ENCODE results near the gene KHK. TPM values are rescaled to one million over a fixed set of nuclear protein-coding genes. Genes with fewer than 3 reads are reported as not detected.

Gene KHK
- total RNA-seq, 1 donor from 2014 or later = 2.9 TPM

DNA sequence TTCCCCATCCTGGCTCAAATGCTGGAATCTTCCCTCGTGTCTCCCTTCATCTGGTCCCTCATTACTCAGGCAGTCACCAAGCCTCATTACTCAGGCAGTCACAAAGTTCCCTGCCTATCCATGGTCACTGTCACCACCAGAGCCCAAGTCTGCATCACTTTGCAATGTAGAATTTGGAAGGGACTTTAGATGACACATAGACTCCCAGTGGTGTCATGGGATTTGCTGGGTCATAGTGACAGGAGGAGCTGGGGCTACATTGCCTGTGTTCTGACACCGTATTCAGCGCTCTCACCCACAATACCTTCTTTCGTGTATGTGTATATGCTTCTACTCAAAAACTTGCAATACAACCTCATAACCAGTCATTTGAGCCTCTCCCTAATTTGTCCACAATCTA lies 10.2 kb upstream of the KHK start:
- intact Hi-C loops (cut with micrococcal nuclease) = no loop called here
- TF ChIP-seq CTCF (IDR thresholded peaks at IDR 0.05; ENCODE audit: borderline replicate concordance) = no peak
- Histone ChIP-seq H3K36me3 (no peaks in the 10 kb centered on the region), H3K4me1 (peaks cover 69% of the 10 kb centered on the region), H3K9me3 (replicated peaks) (no peaks in the 10 kb centered on the region), H3K27ac (replicated peaks) (peak overlapping the region; percentile 93), H3K27me3 (ENCODE audit: low read depth) (no peaks in the 10 kb centered on the region), H3K4me3 (no peak overlapping the region)
- DNase-seq = no peak

GRCh38 chr2:27077231-27077630 lies 9.3 kb upstream of the KHK start:
- intact Hi-C loops (cut with micrococcal nuclease) = no loop called here
- Histone ChIP-seq H3K27me3 (ENCODE audit: low read depth) (no peaks in the 10 kb centered on the region), H3K4me3 (no peak overlapping the region), H3K4me1 (peaks cover 72% of the 10 kb centered on the region), H3K27ac (replicated peaks) (peak overlapping the region; percentile 93), H3K36me3 (no peaks in the 10 kb centered on the region), H3K9me3 (replicated peaks) (no peaks in the 10 kb centered on the region)
- TF ChIP-seq CTCF (IDR thresholded peaks at IDR 0.05; ENCODE audit: borderline replicate concordance) = no peak
- DNase-seq = no peak

DNA sequence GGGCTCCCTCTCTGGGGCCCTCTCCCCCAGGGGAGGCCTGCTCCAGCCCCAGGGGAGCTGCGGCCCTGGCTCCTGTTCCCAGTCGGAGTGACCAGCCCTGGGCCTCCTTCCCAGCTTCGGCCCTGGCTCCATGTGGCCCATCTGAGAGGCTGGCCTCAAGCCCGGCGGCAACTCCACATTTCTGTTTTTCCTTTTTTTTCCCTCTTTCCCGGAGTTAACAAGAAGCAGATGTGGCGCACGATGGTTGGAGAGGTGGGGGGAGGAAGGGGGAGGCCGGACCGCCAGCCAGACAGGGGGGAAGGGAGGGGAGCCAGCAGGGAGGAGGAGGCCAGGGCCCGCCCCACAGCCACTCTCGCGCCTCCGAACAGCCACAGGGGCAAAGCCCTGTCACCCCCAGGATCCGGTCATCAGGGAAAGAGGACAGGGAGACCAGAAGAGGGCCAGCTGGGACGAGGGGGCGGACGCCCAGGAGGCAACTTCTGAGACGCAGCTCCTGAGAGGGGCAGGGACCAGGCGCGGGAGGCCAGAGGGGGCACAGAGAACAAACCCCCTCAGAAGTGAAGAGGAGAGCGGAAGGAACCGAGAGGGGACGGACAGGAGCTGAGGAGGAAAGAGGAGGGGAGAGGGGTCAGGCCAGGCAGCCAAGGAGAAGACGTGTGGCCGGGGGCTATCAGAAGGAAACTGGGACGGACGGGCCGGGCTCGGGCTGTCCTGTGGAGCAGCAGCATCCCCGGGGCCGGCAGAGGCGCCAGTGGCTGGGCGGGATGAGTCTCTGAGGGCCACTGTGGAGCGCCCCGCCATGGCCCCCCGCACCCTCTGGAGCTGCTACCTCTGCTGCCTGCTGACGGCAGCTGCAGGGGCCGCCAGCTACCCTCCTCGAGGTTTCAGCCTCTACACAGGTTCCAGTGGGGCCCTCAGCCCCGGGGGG lies 8.0 kb upstream of the KHK start, which contains the start of gene EMILIN1:
Gene EMILIN1, plus strand, starts transcription at position 349 of the 928 bp plus-strand sequence. Its CDS starts 451 bp downstream, at position 800.
- peak within 1 kb of the TSS; percentile 93 for H3K27ac ChIP-seq (replicated peaks)
- peak within 1 kb of the TSS; percentile 68 for H3K4me3 ChIP-seq
- H3K36me3 ChIP-seq = no peaks in the 10 kb centered on the region
- peaks cover 64% of the 10 kb centered on the region for H3K4me1 ChIP-seq
- TF ChIP-seq CTCF (IDR thresholded peaks at IDR 0.05; ENCODE audit: borderline replicate concordance) = no peak
- DNase-seq = peak; percentile 88
- H3K27me3 ChIP-seq (ENCODE audit: low read depth) = no peaks in the 10 kb centered on the region
- no peaks in the 10 kb centered on the region for H3K9me3 ChIP-seq (replicated peaks)
- intact Hi-C loops (cut with micrococcal nuclease) = no loop called here

DNA sequence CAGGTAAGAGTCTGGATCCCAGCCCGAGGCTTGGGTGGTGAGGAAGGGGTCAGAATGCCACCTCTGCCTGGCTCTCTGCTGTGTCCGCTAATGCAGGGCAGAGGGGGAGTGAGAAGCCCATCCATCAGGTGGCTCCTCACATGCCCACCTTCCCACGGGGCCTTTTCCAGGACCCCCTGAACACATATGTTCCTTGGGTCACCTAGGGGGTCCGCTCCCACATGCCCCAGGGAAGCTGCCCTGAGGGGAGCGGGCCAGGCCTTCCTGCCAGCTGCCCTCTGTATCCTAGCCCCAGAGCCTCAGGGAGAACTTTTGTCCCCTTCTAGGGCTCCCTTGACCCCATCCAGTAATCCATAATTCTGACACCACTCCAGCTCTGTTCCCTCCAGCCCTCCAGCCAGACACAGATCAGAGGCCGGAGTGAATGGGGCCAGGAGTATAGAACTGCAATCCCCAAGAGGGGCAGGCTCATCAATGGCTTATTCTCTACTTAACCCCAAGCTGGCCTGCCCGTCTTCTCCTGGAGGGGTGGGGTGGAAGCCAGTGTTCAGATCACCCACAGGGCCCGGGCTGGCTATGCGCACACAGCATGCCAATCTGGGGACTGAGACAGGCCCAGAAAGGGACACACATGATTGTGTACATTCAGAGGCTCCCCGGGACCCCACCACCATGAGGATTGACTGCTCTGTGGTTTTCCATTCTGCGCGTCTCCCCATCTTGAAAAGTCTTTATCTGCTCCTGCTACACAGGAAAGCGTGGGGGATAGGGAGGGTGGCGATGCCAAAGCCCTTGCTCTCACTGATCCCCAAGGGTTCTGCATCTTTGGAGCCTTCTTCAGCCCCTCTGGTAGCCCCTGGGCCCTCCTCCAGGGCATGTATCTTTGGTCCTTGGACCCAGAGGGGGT lies 7.1 kb upstream of the KHK start:
- no peaks in the 10 kb centered on the region for H3K27me3 ChIP-seq (ENCODE audit: low read depth)
- H3K4me1 ChIP-seq = peaks cover 61% of the 10 kb centered on the region
- peak overlapping the region; percentile 93 for H3K27ac ChIP-seq (replicated peaks)
- H3K9me3 ChIP-seq (replicated peaks) = no peaks in the 10 kb centered on the region
- no peaks in the 10 kb centered on the region for H3K36me3 ChIP-seq
- TF ChIP-seq CTCF (IDR thresholded peaks at IDR 0.05; ENCODE audit: borderline replicate concordance) = no peak
- intact Hi-C loops (cut with micrococcal nuclease) = loop anchor here (10.0 kb wide), 1 partner anchor 115 kb away; no protein-coding TSS in a partner anchor
- no peak for DNase-seq
- peak overlapping the region; percentile 68 for H3K4me3 ChIP-seq

GRCh38 chr2:27080140-27080469 lies 6.5 kb upstream of the KHK start:
- Histone ChIP-seq H3K4me1 (peaks cover 60% of the 10 kb centered on the region), H3K36me3 (no peaks in the 10 kb centered on the region), H3K27ac (replicated peaks) (peak overlapping the region; percentile 93), H3K4me3 (peak overlapping the region; percentile 68), H3K27me3 (ENCODE audit: low read depth) (no peaks in the 10 kb centered on the region), H3K9me3 (replicated peaks) (no peaks in the 10 kb centered on the region)
- TF ChIP-seq CTCF (IDR thresholded peaks at IDR 0.05; ENCODE audit: borderline replicate concordance) = no peak
- intact Hi-C loops (cut with micrococcal nuclease) = loop anchor here (10.0 kb wide), 1 partner anchor 115 kb away; no protein-coding TSS in a partner anchor
- DNase-seq = no peak

All from left ventricle myocardium inferior (tissue), 1 donor.